ENCODE results near the gene CSRNP3.

GRCh38 chr2:165539985-165540384 is 70.5 kb downstream of the CSRNP3 start:
- TF ChIP-seq ZNF274 (IDR thresholded peaks at IDR 0.05; ENCODE audit: low read depth, low read length) (no peak), YY1 (IDR thresholded peaks at IDR 0.05; ENCODE audit: insufficient read depth, insufficient read length) (no peak)

Data from NT2/D1 (cell line).